ES-I3 (cell line): Measurements from ENCODE around the gene KCTD1.

ENCODE experiments used
- H3K36me3 ChIP-seq: 2 replicates; pipeline ENCODE4 v1.6.1; 2013; ENCODE audit warnings: mild to moderate bottlenecking, low read length, control low read depth, moderate library complexity; ENCODE audit not compliant: insufficient read depth
- H3K4me1 ChIP-seq: 2 replicates; pipeline ENCODE4 v1.6.1; 2013; ENCODE audit warnings: mild to moderate bottlenecking, control low read depth, low read length; ENCODE audit not compliant: insufficient read depth
- H3K9ac ChIP-seq: 2 replicates; pipeline ENCODE4 v1.6.1; 2013; ENCODE audit warnings: low read depth, mild to moderate bottlenecking, low read length, moderate library complexity
- H3K9me3 ChIP-seq: 2 replicates; pipeline ENCODE4 v1.6.1; 2013; ENCODE audit warnings: mild to moderate bottlenecking, low read length, moderate library complexity; ENCODE audit not compliant: control insufficient read depth, insufficient read depth

Gene KCTD1

DNA sequence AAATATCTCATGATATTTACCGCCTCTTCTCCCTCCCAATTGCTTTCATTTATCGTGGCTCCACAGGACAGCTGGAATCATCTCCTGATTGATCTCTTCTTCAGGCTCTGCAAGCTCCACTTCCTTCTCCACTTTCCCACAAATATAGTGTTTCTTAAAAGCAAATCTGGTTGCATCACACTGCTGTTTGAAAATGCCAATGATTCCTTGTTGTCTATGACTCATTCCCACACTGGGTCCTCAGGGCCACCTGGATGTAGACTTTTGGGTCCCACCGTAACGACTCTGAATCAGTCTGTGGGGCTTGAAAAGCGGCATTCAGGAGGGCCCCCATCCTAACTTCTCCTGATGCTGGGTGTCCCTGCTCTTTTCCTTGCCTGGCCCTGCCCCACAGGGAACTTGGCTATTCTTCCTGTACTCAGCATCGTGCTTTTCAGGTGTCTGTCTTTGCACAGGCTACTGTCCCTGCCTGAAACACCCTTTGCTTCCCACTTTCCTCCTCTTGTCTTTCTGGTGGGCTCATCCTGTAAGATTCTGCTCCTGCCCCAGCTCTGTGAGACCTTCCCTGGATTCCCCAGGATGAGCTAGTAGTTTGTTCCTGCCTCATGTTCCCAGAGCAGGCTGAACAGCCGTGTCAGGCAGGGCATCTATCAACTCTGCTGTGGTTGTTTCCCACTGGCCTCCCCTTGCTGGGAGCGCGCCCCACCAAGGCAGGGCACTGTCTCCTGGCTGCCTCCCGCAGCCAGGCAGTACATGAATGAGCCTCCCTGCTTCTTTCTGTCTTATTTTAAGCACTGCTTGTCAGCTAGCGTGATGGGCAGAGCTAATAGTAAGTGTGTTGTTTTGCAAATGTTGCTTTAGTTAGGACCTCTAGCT, 111.9 kb downstream of the KCTD1 start:
- H3K4me1 ChIP-seq = peaks cover 10% of the 10 kb centered on the region
- H3K9ac ChIP-seq = no peak overlapping the region
- H3K9me3 ChIP-seq = no peaks in the 10 kb centered on the region
- no peaks in the 10 kb centered on the region for H3K36me3 ChIP-seq

DNA sequence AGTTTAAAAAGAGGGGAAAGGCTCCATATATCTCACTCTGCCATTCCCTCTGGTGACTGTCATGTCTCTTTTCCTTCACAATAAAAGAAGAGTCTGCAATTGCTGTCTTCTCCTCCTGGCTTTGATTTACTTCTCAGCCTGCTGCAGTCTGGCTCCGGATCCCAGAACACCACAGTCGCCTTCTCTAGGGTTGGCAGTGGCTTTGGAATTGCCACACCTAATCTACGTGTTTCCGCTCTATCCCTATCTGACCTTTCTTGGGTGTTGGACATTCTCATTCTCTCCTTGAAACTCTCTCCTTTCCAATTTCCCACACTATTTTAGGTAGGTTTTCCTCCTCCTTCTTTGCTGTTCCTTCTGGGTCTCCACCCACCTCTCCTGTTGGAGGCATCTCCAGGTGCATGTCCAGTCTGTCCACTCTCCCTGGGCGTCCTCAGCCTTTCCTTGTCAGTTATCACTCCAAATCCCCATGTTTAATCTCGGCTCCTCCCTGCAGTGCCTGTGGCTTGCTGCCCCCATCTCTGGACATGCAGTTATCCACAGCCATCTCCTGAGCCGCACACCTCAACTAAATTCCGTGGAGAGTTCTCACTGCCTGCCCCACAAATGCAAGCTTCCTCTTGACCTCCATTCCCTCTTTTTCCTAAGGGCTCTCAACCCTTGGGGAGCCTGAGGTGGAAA, 112.8 kb downstream of the KCTD1 start:
- Histone ChIP-seq H3K4me1 (peaks cover 10% of the 10 kb centered on the region), H3K9ac (no peak overlapping the region), H3K9me3 (no peaks in the 10 kb centered on the region), H3K36me3 (no peaks in the 10 kb centered on the region)

DNA sequence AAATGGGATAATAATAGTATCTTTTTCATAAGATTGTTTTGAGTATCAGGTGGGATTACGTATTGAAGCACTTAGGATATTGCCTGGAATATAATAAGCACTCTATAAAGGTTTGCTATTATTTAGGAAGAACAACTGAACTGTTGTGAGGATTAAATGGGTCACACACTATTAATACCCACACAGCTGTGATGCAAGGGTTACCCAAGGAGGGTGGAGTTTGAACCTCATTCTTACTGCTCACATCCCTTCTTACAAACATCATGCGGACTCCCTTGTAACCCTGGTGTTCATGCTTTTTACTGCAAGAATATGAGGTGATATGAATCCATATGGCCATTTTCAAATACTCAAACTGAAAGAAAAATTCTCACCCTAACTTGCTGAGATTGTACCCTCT, 113.5 kb downstream of the KCTD1 start:
- peaks cover 10% of the 10 kb centered on the region for H3K4me1 ChIP-seq
- H3K9ac ChIP-seq = no peak overlapping the region
- H3K36me3 ChIP-seq = no peaks in the 10 kb centered on the region
- H3K9me3 ChIP-seq = no peaks in the 10 kb centered on the region

- Histone ChIP-seq H3K36me3 (no peaks in the 10 kb centered on the region), H3K9ac (no peak overlapping the region), H3K4me1 (peaks cover 16% of the 10 kb centered on the region), H3K9me3 (no peaks in the 10 kb centered on the region)
These were observed 115.5 kb downstream of the KCTD1 start for GRCh38 chr18:26432651-26433424.

GRCh38 chr18:26429535-26430226, 118.7 kb downstream of the KCTD1 start:
- H3K9ac ChIP-seq = no peak overlapping the region
- no peaks in the 10 kb centered on the region for H3K9me3 ChIP-seq
- H3K4me1 ChIP-seq = peaks cover 7% of the 10 kb centered on the region; the same call in 1 of the 2 replicates
- no peaks in the 10 kb centered on the region for H3K36me3 ChIP-seq

GRCh38 chr18:26425148-26425531, 123.2 kb downstream of the KCTD1 start:
- H3K9me3 ChIP-seq = no peaks in the 10 kb centered on the region
- H3K9ac ChIP-seq = no peak overlapping the region
- peaks cover 7% of the 10 kb centered on the region; the same call in 1 of the 2 replicates for H3K4me1 ChIP-seq
- no peaks in the 10 kb centered on the region for H3K36me3 ChIP-seq

DNA sequence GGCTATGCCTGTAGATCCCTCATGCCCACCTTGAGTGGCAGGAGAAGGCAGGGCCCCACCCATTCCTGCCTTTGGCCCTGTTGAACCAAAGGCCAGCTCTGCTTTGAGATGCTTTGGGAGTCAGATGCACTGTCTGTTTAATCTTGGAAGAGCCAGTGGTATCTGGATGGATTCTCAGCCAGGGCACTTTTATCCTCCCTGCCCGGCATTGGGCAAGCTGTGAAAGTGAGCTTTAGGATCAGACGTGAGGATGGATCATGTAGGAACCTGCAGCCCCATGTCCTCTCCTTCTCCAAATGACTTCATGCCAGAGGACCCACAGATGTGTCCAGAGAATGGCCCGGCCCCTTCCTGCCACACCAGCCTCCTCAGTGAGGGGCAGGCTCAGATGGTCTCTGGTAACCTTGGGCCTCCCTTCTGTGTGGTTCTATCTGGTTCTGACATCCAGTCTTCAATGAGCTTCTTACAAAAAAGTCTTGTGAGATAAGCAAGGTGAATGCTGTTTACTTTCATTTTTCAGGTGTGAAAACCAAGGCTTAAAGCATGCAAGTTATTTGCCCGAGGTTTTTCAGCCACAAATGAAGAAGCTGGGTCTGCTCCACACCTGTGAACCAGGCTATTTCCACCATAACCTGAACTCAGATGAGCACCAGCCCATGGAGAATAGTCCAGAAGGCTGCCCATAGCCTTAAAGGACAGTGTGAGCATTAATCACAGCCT, 123.8 kb downstream of the KCTD1 start:
- no peak overlapping the region for H3K9ac ChIP-seq
- H3K9me3 ChIP-seq = no peaks in the 10 kb centered on the region
- peaks cover 3% of the 10 kb centered on the region; the same call in 1 of the 2 replicates for H3K4me1 ChIP-seq
- no peaks in the 10 kb centered on the region for H3K36me3 ChIP-seq

- Histone ChIP-seq H3K36me3 (no peaks in the 10 kb centered on the region), H3K9ac (no peak overlapping the region), H3K9me3 (no peaks in the 10 kb centered on the region), H3K4me1 (no peaks in the 10 kb centered on the region)
These were observed 125.7 kb downstream of the KCTD1 start for GRCh38 chr18:26422472-26423162.

- H3K9ac ChIP-seq = no peak overlapping the region
These were observed 126.4 kb downstream of the KCTD1 start for GRCh38 chr18:26421931-26422330.

DNA sequence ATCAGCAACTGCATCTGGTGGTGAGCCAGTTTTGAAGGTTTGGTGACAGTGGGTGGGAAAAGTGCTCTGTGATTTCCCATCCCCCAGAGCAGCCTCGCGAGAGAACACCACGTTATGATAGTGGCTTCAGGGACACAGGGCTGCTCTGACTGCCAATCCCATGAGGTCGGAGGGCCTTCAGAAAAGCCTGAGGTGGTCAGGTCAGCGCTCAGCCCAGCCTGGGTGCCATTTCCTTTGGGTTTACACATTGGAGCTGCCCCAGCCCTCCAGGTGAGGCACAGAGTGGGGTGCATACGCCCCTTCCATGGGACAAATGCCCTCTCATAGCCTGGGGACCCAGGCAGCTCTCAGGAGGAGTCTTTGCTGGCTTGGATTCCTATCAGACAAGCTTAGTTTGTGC, 126.8 kb downstream of the KCTD1 start:
- Histone ChIP-seq H3K36me3 (no peaks in the 10 kb centered on the region), H3K4me1 (no peaks in the 10 kb centered on the region), H3K9me3 (no peaks in the 10 kb centered on the region), H3K9ac (no peak overlapping the region)

More at GRCh38 chr18:26421931-26422330, 126.4 kb downstream of the KCTD1 start:
- no peaks in the 10 kb centered on the region for H3K4me1 ChIP-seq
- no peaks in the 10 kb centered on the region for H3K9me3 ChIP-seq
- no peaks in the 10 kb centered on the region for H3K36me3 ChIP-seq

GRCh38 chr18:26419746-26420145, 128.6 kb downstream of the KCTD1 start:
- Histone ChIP-seq H3K9me3 (no peaks in the 10 kb centered on the region), H3K9ac (no peak overlapping the region), H3K4me1 (peaks cover 14% of the 10 kb centered on the region), H3K36me3 (no peaks in the 10 kb centered on the region)

GRCh38 chr18:26418225-26418624, 130.1 kb downstream of the KCTD1 start:
- Histone ChIP-seq H3K4me1 (peaks cover 25% of the 10 kb centered on the region), H3K9me3 (no peaks in the 10 kb centered on the region), H3K9ac (no peak overlapping the region), H3K36me3 (no peaks in the 10 kb centered on the region)

DNA sequence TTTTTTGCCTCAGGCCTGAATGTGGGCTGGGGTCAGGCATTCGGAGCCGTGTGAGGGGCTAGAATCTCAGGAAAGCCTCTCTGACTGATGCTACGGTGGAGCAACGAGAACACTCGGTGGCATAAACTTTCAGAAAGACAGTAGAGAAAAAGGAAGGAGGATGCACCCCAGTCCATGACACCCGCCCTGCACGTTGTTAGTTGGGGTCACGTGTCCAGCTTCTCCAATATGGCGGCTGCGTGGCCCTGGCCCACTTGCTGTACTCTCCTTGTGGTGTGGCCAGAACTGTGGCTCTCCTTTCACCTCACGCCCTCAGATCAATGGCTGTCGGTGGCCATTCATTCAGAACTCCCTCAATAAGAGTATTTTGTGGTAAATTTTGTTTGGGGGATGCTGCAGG, 131.2 kb downstream of the KCTD1 start:
- no peaks in the 10 kb centered on the region for H3K9me3 ChIP-seq
- H3K36me3 ChIP-seq = no peaks in the 10 kb centered on the region
- no peak overlapping the region for H3K9ac ChIP-seq
- peaks cover 25% of the 10 kb centered on the region for H3K4me1 ChIP-seq
